ENCODE measurements around the gene KLHDC4.
"Not testable (repeated sequence)": the region's sequence is repeated elsewhere in the genome, so short reads cannot be mapped to it uniquely, and the experiment has no call there.

DNA sequence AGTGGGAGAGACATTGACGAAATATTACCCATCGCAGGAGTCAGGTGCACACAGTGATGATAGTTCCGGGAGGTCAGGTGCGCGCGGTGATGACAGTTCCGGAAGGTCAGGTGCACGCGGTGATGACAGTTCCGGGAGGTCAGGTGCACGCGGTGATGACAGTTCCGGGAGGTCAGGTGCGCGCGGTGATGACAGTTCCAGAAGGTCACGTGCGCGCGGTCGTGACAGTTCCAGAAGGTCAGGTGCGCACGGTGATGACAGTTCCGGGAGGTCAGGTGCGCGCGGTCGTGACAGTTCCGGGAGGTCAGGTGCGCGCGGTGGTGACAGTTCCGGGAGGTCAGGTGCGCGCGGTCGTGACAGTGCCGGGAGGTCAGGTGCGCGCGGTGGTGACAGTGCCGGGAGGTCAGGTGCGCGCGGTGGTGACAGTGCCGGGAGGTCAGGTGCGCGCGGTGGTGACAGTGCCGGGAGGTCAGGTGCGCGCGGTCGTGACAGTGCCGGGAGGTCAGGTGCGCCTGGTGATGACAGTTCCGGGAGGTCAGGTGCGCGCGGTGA is 84.7 kb downstream of the KLHDC4 start:
- TF ChIP-seq, protein P1, sequence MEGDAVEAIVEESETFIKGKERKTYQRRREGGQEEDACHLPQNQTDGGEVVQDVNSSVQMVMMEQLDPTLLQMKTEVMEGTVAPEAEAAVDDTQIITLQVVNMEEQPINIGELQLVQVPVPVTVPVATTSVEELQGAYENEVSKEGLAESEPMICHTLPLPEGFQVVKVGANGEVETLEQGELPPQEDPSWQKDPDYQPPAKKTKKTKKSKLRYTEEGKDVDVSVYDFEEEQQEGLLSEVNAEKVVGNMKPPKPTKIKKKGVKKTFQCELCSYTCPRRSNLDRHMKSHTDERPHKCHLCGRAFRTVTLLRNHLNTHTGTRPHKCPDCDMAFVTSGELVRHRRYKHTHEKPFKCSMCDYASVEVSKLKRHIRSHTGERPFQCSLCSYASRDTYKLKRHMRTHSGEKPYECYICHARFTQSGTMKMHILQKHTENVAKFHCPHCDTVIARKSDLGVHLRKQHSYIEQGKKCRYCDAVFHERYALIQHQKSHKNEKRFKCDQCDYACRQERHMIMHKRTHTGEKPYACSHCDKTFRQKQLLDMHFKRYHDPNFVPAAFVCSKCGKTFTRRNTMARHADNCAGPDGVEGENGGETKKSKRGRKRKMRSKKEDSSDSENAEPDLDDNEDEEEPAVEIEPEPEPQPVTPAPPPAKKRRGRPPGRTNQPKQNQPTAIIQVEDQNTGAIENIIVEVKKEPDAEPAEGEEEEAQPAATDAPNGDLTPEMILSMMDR (IDR thresholded peaks at IDR 0.05) = not testable (repeated sequence)
- not testable (repeated sequence) for TF ChIP-seq POLR2AphosphoS2 (conservative IDR thresholded peaks at IDR 0.05; ENCODE audit: low read length); POLR2A (IDR thresholded peaks at IDR 0.05; ENCODE audit: low read length)
